ENCODE measurements around the gene MYO3B.

The MYO3B gene

DNA sequence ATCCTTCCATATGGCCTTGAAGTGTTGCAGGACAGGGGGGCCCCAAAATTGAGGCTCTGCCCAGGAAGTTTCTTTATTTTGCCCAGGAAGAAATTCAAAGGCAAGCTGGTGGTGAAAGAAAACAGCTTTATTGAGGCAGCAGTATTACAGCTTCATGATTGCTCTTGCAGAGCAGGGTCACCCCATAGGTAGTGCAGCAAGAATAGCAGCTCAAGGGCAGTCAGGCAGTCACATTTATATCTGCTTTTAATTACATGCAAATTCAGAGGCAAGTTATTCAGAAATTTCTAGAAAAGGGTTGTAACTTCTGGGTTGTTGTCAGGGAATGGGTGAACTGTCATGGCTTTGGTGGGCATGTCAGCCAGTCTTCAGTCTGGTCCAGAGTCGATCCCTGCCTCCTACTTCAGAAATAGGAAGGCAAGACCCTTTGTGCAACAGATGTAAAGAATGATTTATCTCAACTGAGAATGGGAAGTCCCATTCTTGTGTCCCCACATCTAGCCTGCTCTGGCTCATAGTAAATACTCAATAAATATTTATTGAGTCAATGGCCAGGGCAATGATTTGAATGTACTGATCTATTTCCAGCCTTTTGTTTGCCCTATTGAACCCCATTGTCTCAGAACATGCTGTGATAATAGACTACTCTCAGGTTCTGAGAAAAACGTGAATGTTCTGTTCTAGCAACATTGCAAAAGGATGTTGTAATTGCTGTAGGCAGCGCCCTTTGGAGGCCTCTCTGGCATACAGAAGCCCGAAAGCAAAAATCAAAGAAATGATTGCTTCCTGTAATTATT, 129.8 kb downstream of the MYO3B start:
- TF ChIP-seq, protein P1, sequence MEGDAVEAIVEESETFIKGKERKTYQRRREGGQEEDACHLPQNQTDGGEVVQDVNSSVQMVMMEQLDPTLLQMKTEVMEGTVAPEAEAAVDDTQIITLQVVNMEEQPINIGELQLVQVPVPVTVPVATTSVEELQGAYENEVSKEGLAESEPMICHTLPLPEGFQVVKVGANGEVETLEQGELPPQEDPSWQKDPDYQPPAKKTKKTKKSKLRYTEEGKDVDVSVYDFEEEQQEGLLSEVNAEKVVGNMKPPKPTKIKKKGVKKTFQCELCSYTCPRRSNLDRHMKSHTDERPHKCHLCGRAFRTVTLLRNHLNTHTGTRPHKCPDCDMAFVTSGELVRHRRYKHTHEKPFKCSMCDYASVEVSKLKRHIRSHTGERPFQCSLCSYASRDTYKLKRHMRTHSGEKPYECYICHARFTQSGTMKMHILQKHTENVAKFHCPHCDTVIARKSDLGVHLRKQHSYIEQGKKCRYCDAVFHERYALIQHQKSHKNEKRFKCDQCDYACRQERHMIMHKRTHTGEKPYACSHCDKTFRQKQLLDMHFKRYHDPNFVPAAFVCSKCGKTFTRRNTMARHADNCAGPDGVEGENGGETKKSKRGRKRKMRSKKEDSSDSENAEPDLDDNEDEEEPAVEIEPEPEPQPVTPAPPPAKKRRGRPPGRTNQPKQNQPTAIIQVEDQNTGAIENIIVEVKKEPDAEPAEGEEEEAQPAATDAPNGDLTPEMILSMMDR (IDR thresholded peaks at IDR 0.05): no peak

DNA sequence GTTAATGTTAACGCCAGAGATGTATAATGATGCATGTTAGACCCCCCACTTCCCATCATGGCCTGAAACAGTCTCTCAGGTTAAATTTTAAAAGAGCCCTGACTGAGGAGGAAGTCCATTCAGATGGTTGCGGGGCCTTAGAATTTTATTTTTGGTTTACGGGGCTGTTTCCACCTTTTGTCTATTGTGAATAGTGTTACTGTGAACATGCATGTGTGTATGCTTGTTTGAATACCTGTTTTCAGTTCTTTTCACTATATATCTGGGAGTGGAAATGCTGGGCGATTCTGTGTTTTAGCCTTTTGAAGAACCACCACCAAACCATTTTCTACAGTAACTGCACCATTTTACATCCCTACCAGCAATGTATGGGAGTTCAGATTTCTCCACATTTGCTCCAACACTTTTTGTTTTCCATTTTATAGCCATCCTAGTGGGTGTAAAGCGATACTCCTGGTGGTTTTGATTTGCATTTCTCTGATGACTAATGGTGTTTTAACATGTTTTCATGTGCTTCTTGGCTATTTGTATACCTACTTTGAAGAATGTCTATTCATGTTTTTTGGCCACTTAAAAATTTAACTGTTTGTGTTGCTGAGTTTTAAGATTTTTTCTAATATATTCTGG, 133.0 kb downstream of the MYO3B start:
- TF ChIP-seq, protein P1 (IDR thresholded peaks at IDR 0.05): no peak

- TF ChIP-seq, protein P1 (IDR thresholded peaks at IDR 0.05): no peak
Measured at GRCh38 chr2:170313347-170313991, 135.5 kb downstream of the MYO3B start.

DNA sequence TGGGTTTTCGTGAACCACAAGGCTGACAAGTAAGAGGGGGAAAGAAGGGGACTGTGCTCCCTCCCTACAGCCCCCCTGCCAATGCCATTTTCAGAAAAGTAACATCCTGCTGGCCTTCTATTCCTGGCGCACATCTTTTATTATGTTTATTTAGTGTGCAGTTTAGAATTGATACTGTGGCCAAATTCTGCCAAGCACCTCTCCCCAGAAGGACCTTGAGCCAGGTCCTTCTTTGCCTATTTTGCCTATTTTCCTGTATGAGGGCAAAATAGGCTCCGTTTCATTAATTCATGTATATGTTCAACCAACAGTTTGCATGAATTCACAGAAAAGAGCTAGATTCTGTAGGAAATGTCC, 136.0 kb downstream of the MYO3B start:
- TF ChIP-seq, protein P1 (IDR thresholded peaks at IDR 0.05): no peak

DNA sequence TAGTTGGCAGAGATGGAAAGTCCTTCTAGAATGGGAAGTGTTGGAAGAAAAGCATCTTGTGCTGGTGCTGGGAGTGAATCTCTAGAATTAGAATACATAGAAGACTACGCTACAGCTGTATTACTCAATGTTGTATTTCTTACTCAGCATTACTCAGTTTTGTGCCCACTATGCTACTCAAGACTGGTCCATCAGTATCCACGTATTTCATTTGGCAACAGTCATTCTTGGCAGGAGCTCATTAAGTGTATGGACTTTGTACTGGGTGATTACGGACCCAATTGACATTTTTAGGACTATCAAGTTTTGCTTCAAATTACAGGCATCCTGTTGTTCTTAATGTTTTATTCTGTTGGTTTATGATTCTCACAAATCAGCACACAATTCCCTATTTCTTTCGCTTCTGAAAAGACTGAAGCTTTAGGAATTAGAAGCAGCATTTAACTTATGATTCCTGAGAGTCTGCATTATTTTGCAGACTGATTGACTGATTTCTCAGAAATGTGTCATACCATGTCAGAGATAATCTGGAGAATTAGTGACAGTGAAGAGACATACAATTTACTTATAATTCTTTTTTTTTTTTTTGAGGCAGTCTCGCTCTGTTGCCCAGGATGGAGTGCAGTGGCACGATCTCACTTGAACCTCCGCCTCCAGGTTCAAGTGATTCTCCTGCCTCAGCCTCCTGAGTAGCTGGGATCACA, 136.9 kb downstream of the MYO3B start:
- TF ChIP-seq, protein P1 (IDR thresholded peaks at IDR 0.05): no peak

- TF ChIP-seq, protein P1 (IDR thresholded peaks at IDR 0.05): no peak
Measured at GRCh38 chr2:170320948-170321347, 143.0 kb downstream of the MYO3B start.

- TF ChIP-seq, protein P1 (IDR thresholded peaks at IDR 0.05): no peak
Measured at GRCh38 chr2:170321526-170321925, 143.6 kb downstream of the MYO3B start.
